GM12878 (cell line): ENCODE data around the gene MGMT. TPM values are rescaled to one million over a fixed set of nuclear protein-coding genes. Genes with fewer than 3 reads are reported as not detected.

Experiments
- ATAC-seq: fragments of 200-7000 bp; cut with Tn5 transposase; 3 replicates; pipeline ENCODE4 v1.9.1; 2020; ENCODE audit warnings: mild to moderate bottlenecking, moderate library complexity
- BruUV-seq: library from RNA; stranded (reverse); fragments of 400-500 nt; replicated peaks from 2 replicates; lab custom pipeline; 2021; lab: Mats Ljungman, UMichigan
- CTCF ChIA-PET: fragments of 300-600 bp; sonication (Branson Sonifier 250); formaldehyde crosslinking; extraction: SDS; loops from one replicate; lab custom pipeline; 2021; ENCODE audit warnings: inconsistent platforms; lab: Yijun Ruan, JAX
- POLR2A ChIA-PET: fragments of 350-600 bp; formaldehyde crosslinking; extraction: SDS; loops from one replicate; lab custom pipeline; 2021; ENCODE audit warnings: inconsistent platforms; lab: Charles Lee
- RAD21 ChIA-PET: fragments of 300-600 bp; sonication (Branson Sonifier 250); formaldehyde crosslinking; loops from one replicate; lab custom pipeline; 2023; ENCODE audit warnings: antibody characterized with exemption; ENCODE audit not compliant: unreplicated experiment; lab: Charles Lee
- SMC1A ChIA-PET: fragments of 300-600 bp; sonication (Branson Sonifier 250); formaldehyde crosslinking; loops from one replicate; lab custom pipeline; 2023; ENCODE audit not compliant: unreplicated experiment, uncharacterized antibody; lab: Charles Lee
- DNase-seq: peaks from one replicate; pipeline ENCODE4 v3.0.0-alpha.2; 2011; ENCODE audit warnings: low read depth, low spot score
- FAIRE-seq: peaks from 3 replicates; lab custom pipeline; 2011; peaks lifted over from hg19 to GRCh38; lab: Jason Lieb, UNC
- H2AFZ ChIP-seq: 2 replicates; pipeline ENCODE4 v1.6.0; 2011; ENCODE audit warnings: low read depth, low read length, control low read depth; ENCODE audit not compliant: control insufficient read depth
- H3K27ac ChIP-seq: 2 replicates; pipeline ENCODE4 v1.5.1; 2011; ENCODE audit warnings: control low read depth; ENCODE audit not compliant: control insufficient read depth, insufficient read depth
- H3K27me3 ChIP-seq, 2 experiments: replicated peaks in 1 of 2; 2 replicates each; pipeline versions ENCODE4 v1.6.0 to v1.6.1; 2011; ENCODE audit warnings: low read length in 1 of 2; ENCODE audit not compliant: control insufficient read depth in 2 of 2, insufficient read depth in 2 of 2
- H3K36me3 ChIP-seq, 2 experiments: 2 replicates each; pipeline ENCODE4 v1.5.1; 2011; ENCODE audit warnings: low read length in 1 of 2; ENCODE audit not compliant: control insufficient read depth in 2 of 2, insufficient read depth in 2 of 2
- H3K4me1 ChIP-seq: 2 replicates; pipeline ENCODE4 v1.6.1; 2011; ENCODE audit warnings: mild to moderate bottlenecking, low read length, moderate library complexity, mixed read lengths; ENCODE audit not compliant: control insufficient read depth, insufficient read depth
- H3K4me2 ChIP-seq: 2 replicates; pipeline ENCODE4 v1.6.0; 2011; ENCODE audit warnings: control low read depth; ENCODE audit not compliant: control insufficient read depth, insufficient read depth
- H3K4me3 ChIP-seq: fragments of 200-600 bp; sonication (generic); 2 replicates; pipeline ENCODE4 v1.5.1; 2016
- H3K79me2 ChIP-seq: 2 replicates; pipeline ENCODE4 v1.6.0; 2011; ENCODE audit warnings: low read length; ENCODE audit not compliant: control insufficient read depth, insufficient read depth
- H3K9ac ChIP-seq: 2 replicates; pipeline ENCODE4 v1.8.0; 2011; ENCODE audit warnings: low read length, control low read depth, mixed read lengths; ENCODE audit not compliant: control insufficient read depth, insufficient read depth
- H3K9me3 ChIP-seq: replicated peaks from 3 replicates; pipeline ENCODE4 v1.5.1; 2011; ENCODE audit warnings: mild to moderate bottlenecking, low read length; ENCODE audit not compliant: control insufficient read depth, insufficient read depth
- H4K20me1 ChIP-seq: 2 replicates; pipeline ENCODE4 v1.6.0; 2011; ENCODE audit not compliant: control insufficient read depth, insufficient read depth
- BRCA1 ChIP-seq: IDR thresholded peaks from 2 replicates; pipeline ENCODE4 v1.6.1; 2011; ENCODE audit warnings: low read depth, low read length, improper control_type of control experiment
- FOXM1 ChIP-seq: IDR thresholded peaks from 2 replicates; pipeline ENCODE4 v1.6.1; 2012; ENCODE audit warnings: low read depth, mild to moderate bottlenecking, inconsistent platforms, low read length, moderate library complexity
- IRF4 ChIP-seq: IDR thresholded peaks from 2 replicates; pipeline ENCODE4 v1.6.1; 2011; ENCODE audit warnings: low read depth, low read length
- JUND ChIP-seq: IDR thresholded peaks from 2 replicates; pipeline ENCODE4 v1.6.1; 2012; ENCODE audit warnings: low read depth, mild to moderate bottlenecking, low read length, improper control_type of control experiment, moderate library complexity
- MEF2A ChIP-seq: IDR thresholded peaks from 2 replicates; pipeline ENCODE4 v1.6.1; 2011; ENCODE audit warnings: low read depth, mild to moderate bottlenecking, low read length, moderate library complexity; ENCODE audit not compliant: insufficient read depth
- MEF2B ChIP-seq: fragments of 450-650 bp; IDR thresholded peaks from 2 replicates; pipeline ENCODE4 v1.6.1; 2018; ENCODE audit warnings: mild to moderate bottlenecking, moderate library complexity; ENCODE audit not compliant: partially characterized antibody, poor library complexity, severe bottlenecking
- NR2C1 ChIP-seq: fragments of 450-650 bp; IDR thresholded peaks from 2 replicates; pipeline ENCODE4 v1.6.1; 2017; ENCODE audit warnings: antibody characterized with exemption, mild to moderate bottlenecking, moderate library complexity
- SREBF2 ChIP-seq: IDR thresholded peaks from 2 replicates; pipeline ENCODE4 v1.6.1; 2012; ENCODE audit warnings: mild to moderate bottlenecking, low read length
- STAT1 ChIP-seq: fragments of 450-650 bp; conservative IDR thresholded peaks from 2 replicates; pipeline ENCODE4 v1.6.1; 2014; ENCODE audit warnings: antibody characterized with exemption, mild to moderate bottlenecking
- TBL1XR1 ChIP-seq: IDR thresholded peaks from 2 replicates; pipeline ENCODE4 v1.6.1; 2012; ENCODE audit warnings: low read depth, low read length, improper control_type of control experiment
- TCF3 ChIP-seq: IDR thresholded peaks from 2 replicates; pipeline ENCODE4 v1.6.1; 2012; ENCODE audit warnings: low read depth, mild to moderate bottlenecking, low read length, borderline replicate concordance; ENCODE audit not compliant: insufficient read depth
- WRNIP1 ChIP-seq: IDR thresholded peaks from 2 replicates; pipeline ENCODE4 v1.6.1; 2011; ENCODE audit warnings: low read depth, low read length, improper control_type of control experiment, borderline replicate concordance
- WGBS: methylation state at CpG from one replicate; pipeline ENCODE4 v1.1.6; 2016; ENCODE audit warnings: low lambda C conversion rate; ENCODE audit not compliant: insufficient replicate concordance, insufficient coverage; ENCODE audit errors: missing lambda C conversion rate; 5-methylcytosine and 5-hydroxymethylcytosine counted together
- in situ Hi-C: fragments of 300-500 bp; cut with MboI; formaldehyde crosslinking; loops from 9 replicates; pipeline ENCODE4 v1.14.3; 2018; ENCODE audit warnings: mixed read lengths
- intact Hi-C: fragments of 100-400 bp; cut with micrococcal nuclease; formaldehyde crosslinking; loops from one replicate; pipeline ENCODE4 v1.14.2; 2022; ENCODE audit not compliant: unreplicated experiment
- polyA plus RNA-seq, 11 experiments: library from polyadenylated mRNA; depleted of rRNA in 4 of 11; unstranded in 6 of 11; stranded (reverse) in 5 of 11; fragments of >200 nt; fragmentation: Nextera tagmentation in 4 of 11; fragmentation: Illumina TruSeq in 1 of 11; extraction: Ambion mirVana in 4 of 11; extraction: Trizol in 1 of 11; gene quantifications; 1 replicate in 1 of 11; 2 replicates in 10 of 11; pipeline versions ENCODE4 v1.2.1 to v1.2.3, GENCODE V29; 2011 to 2016; ENCODE audit warnings: inconsistent platforms in 2 of 11, missing spikeins in 2 of 11, low read depth in 1 of 11
- total RNA-seq, 4 experiments: library from RNA; depleted of rRNA in 3 of 4; stranded (reverse); fragments of >200 nt in 3 of 4; fragmentation: Illumina TruSeq in 1 of 4; extraction: Trizol in 1 of 4; gene quantifications; 2 replicates each; pipeline versions ENCODE4 v1.2.1 to v1.2.3, GENCODE V29; 2013 to 2021
- TF ChIP-seq, protein P1 (sequence below): fragments of 450-650 bp; IDR thresholded peaks from 2 replicates; pipeline ENCODE4 v1.6.1; 2016; ENCODE audit warnings: mild to moderate bottlenecking
- TF ChIP-seq, protein P2 (sequence below): fragments of 450-650 bp; IDR thresholded peaks from 2 replicates; pipeline ENCODE4 v1.6.1; 2016; ENCODE audit warnings: mild to moderate bottlenecking, moderate library complexity, borderline replicate concordance

MGMT gene
- total and polyA plus RNA-seq, 10 of the 15 experiments (the other 5 are each of a cell fraction or from before 2014, with no cell fraction given): 0.16 to 24.2 (median 13.3) TPM

DNA sequence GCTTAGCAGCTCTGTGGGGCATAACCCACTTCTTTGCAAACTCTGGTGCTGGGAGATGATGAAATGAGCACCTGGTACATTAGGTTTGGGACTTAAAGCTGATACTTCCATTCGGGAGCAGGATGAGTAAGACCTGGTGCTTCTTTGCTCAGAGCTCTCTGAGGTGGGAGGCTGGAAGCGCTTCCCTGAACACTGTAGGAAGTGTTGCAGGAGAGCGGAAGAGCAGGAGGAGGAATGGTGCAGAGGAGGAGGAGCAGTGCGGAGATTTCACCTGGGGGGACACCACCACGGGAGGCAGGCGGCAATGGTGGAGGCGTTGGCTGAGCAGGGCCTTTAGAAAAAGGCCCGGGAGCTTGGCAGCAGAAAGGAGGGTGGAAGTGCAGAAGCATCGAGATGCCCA is 142.5 kb downstream of the MGMT start:
- TF ChIP-seq JUND: no peak
- no peak for TF ChIP-seq TCF3
- TF ChIP-seq FOXM1: no peak
- no peak for TF ChIP-seq TBL1XR1
- TF ChIP-seq MEF2B: no peak
- no peak for TF ChIP-seq WRNIP1
- no peak for TF ChIP-seq STAT1
- TF ChIP-seq BRCA1: no peak
- TF ChIP-seq, protein P1, sequence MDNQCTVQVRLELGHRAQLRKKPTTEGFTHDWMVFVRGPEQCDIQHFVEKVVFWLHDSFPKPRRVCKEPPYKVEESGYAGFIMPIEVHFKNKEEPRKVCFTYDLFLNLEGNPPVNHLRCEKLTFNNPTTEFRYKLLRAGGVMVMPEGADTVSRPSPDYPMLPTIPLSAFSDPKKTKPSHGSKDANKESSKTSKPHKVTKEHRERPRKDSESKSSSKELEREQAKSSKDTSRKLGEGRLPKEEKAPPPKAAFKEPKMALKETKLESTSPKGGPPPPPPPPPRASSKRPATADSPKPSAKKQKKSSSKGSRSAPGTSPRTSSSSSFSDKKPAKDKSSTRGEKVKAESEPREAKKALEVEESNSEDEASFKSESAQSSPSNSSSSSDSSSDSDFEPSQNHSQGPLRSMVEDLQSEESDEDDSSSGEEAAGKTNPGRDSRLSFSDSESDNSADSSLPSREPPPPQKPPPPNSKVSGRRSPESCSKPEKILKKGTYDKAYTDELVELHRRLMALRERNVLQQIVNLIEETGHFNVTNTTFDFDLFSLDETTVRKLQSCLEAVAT: no peak
- no peak for TF ChIP-seq MEF2A
- TF ChIP-seq IRF4: no peak
- TF ChIP-seq NR2C1: no peak
- TF ChIP-seq, protein P2, sequence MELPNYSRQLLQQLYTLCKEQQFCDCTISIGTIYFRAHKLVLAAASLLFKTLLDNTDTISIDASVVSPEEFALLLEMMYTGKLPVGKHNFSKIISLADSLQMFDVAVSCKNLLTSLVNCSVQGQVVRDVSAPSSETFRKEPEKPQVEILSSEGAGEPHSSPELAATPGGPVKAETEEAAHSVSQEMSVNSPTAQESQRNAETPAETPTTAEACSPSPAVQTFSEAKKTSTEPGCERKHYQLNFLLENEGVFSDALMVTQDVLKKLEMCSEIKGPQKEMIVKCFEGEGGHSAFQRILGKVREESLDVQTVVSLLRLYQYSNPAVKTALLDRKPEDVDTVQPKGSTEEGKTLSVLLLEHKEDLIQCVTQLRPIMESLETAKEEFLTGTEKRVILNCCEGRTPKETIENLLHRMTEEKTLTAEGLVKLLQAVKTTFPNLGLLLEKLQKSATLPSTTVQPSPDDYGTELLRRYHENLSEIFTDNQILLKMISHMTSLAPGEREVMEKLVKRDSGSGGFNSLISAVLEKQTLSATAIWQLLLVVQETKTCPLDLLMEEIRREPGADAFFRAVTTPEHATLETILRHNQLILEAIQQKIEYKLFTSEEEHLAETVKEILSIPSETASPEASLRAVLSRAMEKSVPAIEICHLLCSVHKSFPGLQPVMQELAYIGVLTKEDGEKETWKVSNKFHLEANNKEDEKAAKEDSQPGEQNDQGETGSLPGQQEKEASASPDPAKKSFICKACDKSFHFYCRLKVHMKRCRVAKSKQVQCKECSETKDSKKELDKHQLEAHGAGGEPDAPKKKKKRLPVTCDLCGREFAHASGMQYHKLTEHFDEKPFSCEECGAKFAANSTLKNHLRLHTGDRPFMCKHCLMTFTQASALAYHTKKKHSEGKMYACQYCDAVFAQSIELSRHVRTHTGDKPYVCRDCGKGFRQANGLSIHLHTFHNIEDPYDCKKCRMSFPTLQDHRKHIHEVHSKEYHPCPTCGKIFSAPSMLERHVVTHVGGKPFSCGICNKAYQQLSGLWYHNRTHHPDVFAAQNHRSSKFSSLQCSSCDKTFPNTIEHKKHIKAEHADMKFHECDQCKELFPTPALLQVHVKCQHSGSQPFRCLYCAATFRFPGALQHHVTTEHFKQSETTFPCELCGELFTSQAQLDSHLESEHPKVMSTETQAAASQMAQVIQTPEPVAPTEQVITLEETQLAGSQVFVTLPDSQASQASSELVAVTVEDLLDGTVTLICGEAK: no peak
- TF ChIP-seq SREBF2: no peak
- TF ChIP-seq, all 136 proteins: peak for 0
- Histone ChIP-seq H3K36me3 (no peaks in the 10 kb centered on the region), H2AFZ (no peak overlapping the region), H3K27me3 (no peaks in the 10 kb centered on the region), H3K79me2 (no peaks in the 10 kb centered on the region), H3K4me1 (peaks cover 14% of the 10 kb centered on the region), H3K27ac (no peak overlapping the region), H3K4me2 (no peak overlapping the region), H3K9me3 (no peaks in the 10 kb centered on the region), H3K9ac (no peak overlapping the region), H4K20me1 (no peaks in the 10 kb centered on the region), H3K4me3 (no peak overlapping the region)
- CTCF ChIA-PET: no interaction called here
- 95% methylated on average over 9 of the region's 9 CpGs for WGBS
- SMC1A ChIA-PET: no interaction called here
- intact Hi-C loops: no loop called here
- ATAC-seq: no peak
- FAIRE-seq: no peak
- no TSS peak for BruUV-seq
- in situ Hi-C loops: no loop called here
- POLR2A ChIA-PET: no interaction called here
- DNase-seq: no peak
- RAD21 ChIA-PET: no interaction called here
